Endothelial cell of umbilical vein (primary cell): ENCODE measurements around the gene BTBD2. TPM values are rescaled to one million over a fixed set of nuclear protein-coding genes. Genes with fewer than 3 reads are reported as not detected.

Experiments
- BruUV-seq: library from RNA; stranded (reverse); fragments of 400-500 nt; replicated peaks from 2 replicates; lab custom pipeline; 2021; lab: Mats Ljungman, UMichigan
- CTCF ChIA-PET: fragments of 300-600, 350-600 bp; sonication (Branson Sonifier 250); formaldehyde crosslinking; loops from one replicate; lab custom pipeline; 2021; ENCODE audit warnings: antibody characterized with exemption, inconsistent platforms; lab: Charles Lee
- POLR2A ChIA-PET: fragments of 300-600, 350-600 bp; sonication (Branson Sonifier 250); formaldehyde crosslinking; loops from one replicate; lab custom pipeline; 2021; ENCODE audit warnings: antibody characterized with exemption, inconsistent platforms; lab: Charles Lee
- DNase-seq: peaks from one replicate; pipeline ENCODE4 v3.0.0-alpha.2; 2011; ENCODE audit warnings: low read depth, low spot score
- FAIRE-seq: peaks from 2 replicates; lab custom pipeline; 2011; peaks lifted over from hg19 to GRCh38; lab: Jason Lieb, UNC
- H2AFZ ChIP-seq: 2 replicates; pipeline ENCODE4 v1.6.0; 2012; ENCODE audit warnings: low read depth, low read length, control low read depth, inconsistent platforms
- H3K27ac ChIP-seq: 2 replicates; pipeline ENCODE4 v1.5.1; 2011; ENCODE audit warnings: low read depth, mild to moderate bottlenecking, control low read depth, low read length, moderate library complexity; ENCODE audit not compliant: insufficient read depth
- H3K27me3 ChIP-seq, 2 experiments: 2 replicates each; pipeline versions ENCODE4 v1.6.0 to v1.6.1; 2011; ENCODE audit warnings: low read length in 2 of 2, mixed read lengths in 1 of 2; ENCODE audit not compliant: control insufficient read depth in 2 of 2, insufficient read depth in 2 of 2
- H3K36me3 ChIP-seq, 2 experiments: 2 replicates in 1 of 2; 3 replicates in 1 of 2; pipeline ENCODE4 v1.5.1; 2011; ENCODE audit warnings: low read length in 2 of 2, mild to moderate bottlenecking in 1 of 2, moderate library complexity in 1 of 2; ENCODE audit not compliant: control insufficient read depth in 2 of 2, insufficient read depth in 2 of 2; ENCODE audit errors: extremely low read depth in 1 of 2
- H3K4me1 ChIP-seq: 3 replicates; pipeline ENCODE4 v1.5.1; 2011; ENCODE audit warnings: mild to moderate bottlenecking, low read length; ENCODE audit not compliant: control insufficient read depth, insufficient read depth; ENCODE audit errors: extremely low read depth
- H3K4me2 ChIP-seq: 2 replicates; pipeline ENCODE4 v1.6.1; 2011; ENCODE audit warnings: low read length, control low read depth, mixed read lengths; ENCODE audit not compliant: insufficient read depth
- H3K4me3 ChIP-seq, 3 experiments: fragments of 200-600 bp in 1 of 3; sonication (generic), shearing (Covaris generic) in 1 of 3; replicated peaks in 1 of 3; 2 replicates each; pipeline ENCODE4 v1.5.1; 2011 to 2016; ENCODE audit warnings: control low read depth in 3 of 3, low read length in 3 of 3, mild to moderate bottlenecking in 2 of 3, inconsistent platforms in 1 of 3, low read depth in 1 of 3, moderate library complexity in 1 of 3; ENCODE audit not compliant: insufficient read depth in 1 of 3
- H3K79me2 ChIP-seq: 2 replicates; pipeline ENCODE4 v1.6.0; 2012; ENCODE audit warnings: low read length, inconsistent platforms; ENCODE audit not compliant: control insufficient read depth, insufficient read depth
- H3K9ac ChIP-seq: replicated peaks from 2 replicates; pipeline ENCODE3; 2011; ENCODE audit warnings: low read length, control low read depth; ENCODE audit not compliant: insufficient read depth; ENCODE audit errors: extremely low read depth
- H3K9me1 ChIP-seq: replicated peaks from 3 replicates; pipeline ENCODE4 v1.6.0; 2011; ENCODE audit warnings: mild to moderate bottlenecking, low read length; ENCODE audit not compliant: control insufficient read depth, insufficient read depth; ENCODE audit errors: extremely low read depth
- H3K9me3 ChIP-seq: replicated peaks from 2 replicates; pipeline ENCODE4 v1.5.1; 2012; ENCODE audit warnings: low read length, inconsistent platforms; ENCODE audit not compliant: control insufficient read depth, insufficient read depth
- H4K20me1 ChIP-seq: replicated peaks from 2 replicates; pipeline ENCODE3; 2011; ENCODE audit warnings: mild to moderate bottlenecking, low read length; ENCODE audit not compliant: control insufficient read depth, insufficient read depth; ENCODE audit errors: extremely low read depth
- CTCF ChIP-seq, 2 donors: IDR thresholded peaks; 1 replicate in 1 of 2; 2 replicates in 1 of 2; pipeline ENCODE4 v1.5.1; 2011; ENCODE audit warnings: low read length in 2 of 2, mild to moderate bottlenecking in 2 of 2, moderate library complexity in 2 of 2, control low read depth in 1 of 2, inconsistent platforms in 1 of 2, low read depth in 1 of 2; ENCODE audit not compliant: insufficient read depth in 1 of 2; ENCODE audit errors: extremely low read depth in 1 of 2
- FOS ChIP-seq: IDR thresholded peaks from 2 replicates; pipeline ENCODE4 v1.6.1; 2011; ENCODE audit warnings: mild to moderate bottlenecking, low read length, moderate library complexity, borderline replicate concordance; ENCODE audit not compliant: insufficient read depth
- POLR2A ChIP-seq: IDR thresholded peaks from 2 replicates; pipeline ENCODE4 v1.6.1; 2012; ENCODE audit warnings: low read depth, mild to moderate bottlenecking, control low read depth, low read length
- dilution Hi-C: fragments of 300-500 bp; cut with MboI; formaldehyde crosslinking; loops from one replicate; pipeline ENCODE4 v1.15.0; 2019; ENCODE audit warnings: low sequenced_read_pairs; ENCODE audit not compliant: extremely low pct_ligation_motif_present
- intact Hi-C: fragments of 100-400 bp; cut with micrococcal nuclease; formaldehyde crosslinking; loops from one replicate; pipeline ENCODE4 v1.10.0; 2022
- polyA plus RNA-seq, 4 experiments: library from polyadenylated mRNA; depleted of rRNA in 3 of 4; stranded (reverse) in 3 of 4; unstranded in 1 of 4; fragments of >200 nt; gene quantifications; 2 replicates each; pipeline versions ENCODE4 v1.2.1 to v1.2.3, GENCODE V29; 2011 to 2012; ENCODE audit warnings: missing spikeins in 1 of 4
- total RNA-seq: library from RNA; stranded (reverse); gene quantifications from 2 replicates; pipeline ENCODE4 v1.2.3, GENCODE V29; 2021

Gene BTBD2
- total and polyA plus RNA-seq, 2 donors (not counting 3 experiments of a cell fraction or from before 2014, with no cell fraction given), result 59.2 to 78.2 TPM

GRCh38 chr19:1944088-1944915 lies 71.2 kb downstream of the BTBD2 start:
- intact Hi-C loops, result no loop called here
- Histone ChIP-seq H4K20me1 (no peaks in the 10 kb centered on the region), H3K4me1 (peaks cover 19% of the 10 kb centered on the region), H3K79me2 (peaks cover 73% of the 10 kb centered on the region), H3K4me3 (no peak overlapping the region), H3K9me1 (no peaks in the 10 kb centered on the region), H3K9me3 (no peaks in the 10 kb centered on the region), H3K9ac (no peak overlapping the region), H3K36me3 (peaks cover 0 to 4% of the 10 kb centered on the region in 2 experiments), H3K27ac (no peak overlapping the region), H2AFZ (no peak overlapping the region), H3K4me2 (no peak overlapping the region), H3K27me3 (no peaks in the 10 kb centered on the region)
- ChIA-PET POLR2A (no interaction called here), CTCF (interaction anchor here (1.4 kb wide), 1 partner anchor 32 kb away, joined by 3 read pairs; no protein-coding TSS in a partner anchor)
- BruUV-seq, result no TSS peak
- no peak for FAIRE-seq
- TF ChIP-seq POLR2A (no peak), FOS (no peak)
- DNase-seq, result no peak
- dilution Hi-C loops, result no loop called here

DNA sequence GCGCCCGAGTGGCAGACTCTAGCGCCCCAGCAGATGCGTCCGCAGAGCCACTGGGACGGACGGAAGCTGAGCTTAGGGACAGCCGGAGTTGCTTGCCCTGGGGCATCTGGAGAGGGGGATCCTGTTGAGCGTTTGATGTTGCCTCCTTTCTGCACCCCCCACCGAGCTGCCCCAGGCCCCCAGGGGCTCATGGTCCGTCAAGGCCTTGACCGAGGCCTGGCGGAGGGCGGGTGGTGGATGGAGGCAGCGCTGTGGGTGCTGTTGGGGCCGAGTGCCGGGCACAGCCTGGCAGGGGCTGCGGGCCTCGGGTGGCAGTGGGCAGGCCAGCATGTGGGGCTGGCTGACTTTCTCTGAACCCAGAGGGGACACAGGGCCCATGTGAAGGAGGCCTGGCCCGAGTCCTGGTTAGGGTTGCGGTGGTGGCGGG lies 71.8 kb downstream of the BTBD2 start:
- Histone ChIP-seq H2AFZ (no peak overlapping the region), H3K9me3 (no peaks in the 10 kb centered on the region), H3K9me1 (no peaks in the 10 kb centered on the region), H3K4me3 (no peak overlapping the region), H4K20me1 (no peaks in the 10 kb centered on the region), H3K9ac (no peak overlapping the region), H3K27me3 (no peaks in the 10 kb centered on the region), H3K79me2 (peaks cover 66% of the 10 kb centered on the region), H3K4me1 (peaks cover 19% of the 10 kb centered on the region), H3K27ac (no peak overlapping the region), H3K4me2 (no peak overlapping the region), H3K36me3 (peaks cover 0 to 2% of the 10 kb centered on the region in 2 experiments)
- DNase-seq (no peak), FAIRE-seq (no peak)
- no TSS peak for BruUV-seq
- dilution Hi-C loops, result no loop called here
- no peak for TF ChIP-seq CTCF (IDR thresholded peaks at IDR 0.05; ENCODE audit: extremely low read depth in 1 of 2, insufficient read depth in 1 of 2, low read depth in 1 of 2, low read length in 2 of 2)
- intact Hi-C loops, result no loop called here
- ChIA-PET POLR2A (no interaction called here), CTCF (interaction anchor here (0.9 to 1.3 kb wide), 2 partner anchors 15 to 79 kb away, joined by 3 to 4 read pairs; no protein-coding TSS in a partner anchor)
